ENCODE results near the gene PTPRQ.
"Not testable (repeated sequence)": the region's sequence is repeated elsewhere in the genome, so short reads cannot be mapped to it uniquely, and the experiment has no call there.

PTPRQ gene

GRCh38 chr12:80655751-80656150 is 211.7 kb downstream of the PTPRQ start:
- Histone ChIP-seq H3K9me3 (ENCODE audit: severe bottlenecking) (no peaks in the 10 kb centered on the region), H3K27ac (no peak overlapping the region), H3K4me3 (ENCODE audit: low read depth, low read length) (no peak overlapping the region), H3K27me3 (ENCODE audit: insufficient read depth, low read depth, severe bottlenecking) (no peaks in the 10 kb centered on the region), H3K36me3 (no peaks in the 10 kb centered on the region)
- TF ChIP-seq CTCF (IDR thresholded peaks at IDR 0.05; ENCODE audit: low read depth, low read length): no peak
- DNase-seq: no peak

- Histone ChIP-seq H3K9me3 (ENCODE audit: severe bottlenecking) (no peaks in the 10 kb centered on the region), H3K27ac (no peak overlapping the region), H3K4me3 (ENCODE audit: low read depth, low read length) (no peak overlapping the region), H3K27me3 (ENCODE audit: insufficient read depth, low read depth, severe bottlenecking) (no peaks in the 10 kb centered on the region), H3K36me3 (no peaks in the 10 kb centered on the region)
- TF ChIP-seq CTCF (IDR thresholded peaks at IDR 0.05; ENCODE audit: low read depth, low read length): no peak
- DNase-seq: no peak
Observed at GRCh38 chr12:80659512-80660063, 215.6 kb downstream of the PTPRQ start.

GRCh38 chr12:80662586-80662985 is 218.6 kb downstream of the PTPRQ start:
- no peak for TF ChIP-seq CTCF (IDR thresholded peaks at IDR 0.05; ENCODE audit: low read depth, low read length)
- no peaks in the 10 kb centered on the region for H3K9me3 ChIP-seq (ENCODE audit: severe bottlenecking)
- H3K36me3 ChIP-seq: no peaks in the 10 kb centered on the region
- H3K27ac ChIP-seq: no peak overlapping the region
- DNase-seq: no peak
- H3K4me3 ChIP-seq (ENCODE audit: low read depth, low read length): no peak overlapping the region
- H3K27me3 ChIP-seq (ENCODE audit: insufficient read depth, low read depth, severe bottlenecking): no peaks in the 10 kb centered on the region

DNA sequence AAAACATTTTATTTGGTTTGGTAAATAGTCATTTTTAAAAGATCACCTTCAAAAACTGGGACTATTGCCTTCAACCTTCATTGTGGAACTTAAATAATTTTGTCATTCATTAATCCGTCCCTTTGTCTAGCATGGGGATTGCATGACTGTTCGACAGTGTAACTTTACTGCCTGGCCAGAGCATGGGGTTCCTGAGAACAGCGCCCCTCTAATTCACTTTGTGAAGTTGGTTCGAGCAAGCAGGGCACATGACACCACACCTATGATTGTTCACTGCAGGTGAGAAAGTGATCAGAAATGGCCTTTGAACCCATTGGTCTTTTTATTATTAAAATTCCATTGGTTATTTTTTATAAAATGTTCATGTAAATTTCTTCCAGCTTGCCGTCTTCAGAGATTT is 226.2 kb downstream of the PTPRQ start:
- DNase-seq: no peak
- no peak overlapping the region for H3K4me3 ChIP-seq (ENCODE audit: low read depth, low read length)
- no peak for TF ChIP-seq CTCF (IDR thresholded peaks at IDR 0.05; ENCODE audit: low read depth, low read length)
- H3K27ac ChIP-seq: no peak overlapping the region
- H3K27me3 ChIP-seq (ENCODE audit: insufficient read depth, low read depth, severe bottlenecking): no peaks in the 10 kb centered on the region
- no peaks in the 10 kb centered on the region for H3K9me3 ChIP-seq (ENCODE audit: severe bottlenecking)
- H3K36me3 ChIP-seq: no peaks in the 10 kb centered on the region

GRCh38 chr12:80676042-80676636 is 232.1 kb downstream of the PTPRQ start:
- not testable (repeated sequence) for H3K27ac ChIP-seq; H3K27me3 ChIP-seq (ENCODE audit: insufficient read depth, low read depth, severe bottlenecking); H3K9me3 ChIP-seq (ENCODE audit: severe bottlenecking); H3K36me3 ChIP-seq; H3K4me3 ChIP-seq (ENCODE audit: low read depth, low read length); DNase-seq

DNA sequence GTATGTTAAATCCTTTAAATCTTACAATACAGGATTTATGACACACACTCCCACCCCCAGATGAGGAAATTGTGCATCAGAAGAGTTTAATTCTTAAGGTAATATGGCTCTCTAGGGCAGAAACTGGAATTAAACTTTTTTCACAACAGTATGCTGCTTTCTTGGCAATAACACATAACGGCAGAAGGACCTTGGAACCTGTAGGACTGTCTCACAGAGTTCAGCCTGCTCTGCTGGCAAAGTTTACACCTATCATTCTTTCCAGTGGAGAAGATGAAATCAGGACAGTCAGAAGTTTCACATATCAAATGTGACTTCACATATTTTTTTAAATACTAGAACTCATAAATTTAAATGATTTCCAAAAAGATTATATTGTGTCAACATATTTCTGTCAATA is 232.8 kb downstream of the PTPRQ start:
- H3K27ac ChIP-seq: no peak overlapping the region
- TF ChIP-seq CTCF (IDR thresholded peaks at IDR 0.05; ENCODE audit: low read depth, low read length): no peak
- no peak overlapping the region for H3K4me3 ChIP-seq (ENCODE audit: low read depth, low read length)
- no peak for DNase-seq
- H3K36me3 ChIP-seq: no peaks in the 10 kb centered on the region
- no peaks in the 10 kb centered on the region for H3K27me3 ChIP-seq (ENCODE audit: insufficient read depth, low read depth, severe bottlenecking)
- no peaks in the 10 kb centered on the region for H3K9me3 ChIP-seq (ENCODE audit: severe bottlenecking)
